Spinal cord (tissue), 10 donors: ENCODE measurements around the gene MAT2A. TPM values are rescaled to one million over a fixed set of nuclear protein-coding genes. Genes with fewer than 3 reads are reported as not detected.

Experiments
- DNase-seq, 6 donors: peaks; one replicate each; pipeline versions ENCODE4 v3.0.0 to v3.0.0-alpha.2; 2013 to 2015; ENCODE audit warnings: low spot score in 6 of 6, low read depth in 4 of 6
- H3K27ac ChIP-seq: one replicate; pipeline ENCODE4 v1.5.1; 2013; ENCODE audit warnings: low read depth, low read length, control low read depth
- H3K27me3 ChIP-seq: one replicate; pipeline ENCODE4 v1.6.1; 2013; ENCODE audit warnings: low read length; ENCODE audit not compliant: control insufficient read depth, insufficient read depth
- H3K36me3 ChIP-seq: one replicate; pipeline ENCODE4 v1.6.1; 2013; ENCODE audit warnings: low read length; ENCODE audit not compliant: control insufficient read depth, insufficient read depth
- H3K4me1 ChIP-seq: one replicate; pipeline ENCODE4 v1.6.1; 2013; ENCODE audit warnings: low read length; ENCODE audit not compliant: control insufficient read depth, insufficient read depth
- H3K4me3 ChIP-seq: one replicate; pipeline ENCODE4 v1.5.1; 2013; ENCODE audit warnings: low read depth, low read length, control low read depth
- H3K9me3 ChIP-seq: one replicate; pipeline ENCODE4 v1.6.1; 2013; ENCODE audit warnings: low read length; ENCODE audit not compliant: control insufficient read depth, insufficient read depth
- WGBS: methylation state at CpG from one replicate; pipeline ENCODE4 v1.1.5; 2013; ENCODE audit warnings: missing lambda C conversion rate; ENCODE audit not compliant: insufficient coverage; 5-methylcytosine and 5-hydroxymethylcytosine counted together
- polyA plus RNA-seq, 2 donors: library from polyadenylated mRNA; unstranded; fragments of 120-200 nt; gene quantifications; one replicate each; pipeline ENCODE4 v1.2.1, GENCODE V29; 2013; ENCODE audit not compliant: insufficient read length in 2 of 2
- total RNA-seq, 2 donors: library from RNA; depleted of rRNA in 1 of 2; stranded (reverse); fragments of 120-200 nt in 1 of 2; fragments of >200 nt in 1 of 2; gene quantifications; one replicate each; pipeline versions ENCODE4 v1.2.3 to v1.2.4, GENCODE V29; 2013 to 2014
- donor health status: healthy.

Gene MAT2A
- total and polyA plus RNA-seq, 4 donors = 112 to 337 (median 223) TPM

GRCh38 chr2:85503851-85504777 lies 34.9 kb upstream of the MAT2A start:
- no peaks in the 10 kb centered on the region for H3K9me3 ChIP-seq
- DNase-seq = no peak
- WGBS = 89% methylated on average over 14 of the region's 18 CpGs
- no peaks in the 10 kb centered on the region for H3K36me3 ChIP-seq
- no peak overlapping the region for H3K4me3 ChIP-seq
- no peak overlapping the region for H3K27ac ChIP-seq
- peaks cover 4% of the 10 kb centered on the region for H3K4me1 ChIP-seq
- H3K27me3 ChIP-seq = no peaks in the 10 kb centered on the region

- Histone ChIP-seq H3K36me3 (no peaks in the 10 kb centered on the region), H3K27me3 (no peaks in the 10 kb centered on the region), H3K27ac (no peak overlapping the region), H3K4me1 (peaks cover 4% of the 10 kb centered on the region), H3K9me3 (no peaks in the 10 kb centered on the region), H3K4me3 (no peak overlapping the region)
- peak in 3 of 6 donors; percentile 5 to 71 (median 18) for DNase-seq
- WGBS = 22% methylated on average over 1 of the region's 3 CpGs
These were observed 34.1 kb upstream of the MAT2A start for GRCh38 chr2:85504778-85505261.

- H3K4me3 ChIP-seq = no peak overlapping the region
- H3K4me1 ChIP-seq = peaks cover 4% of the 10 kb centered on the region
- 89% methylated on average over 8 of the region's 10 CpGs for WGBS
- H3K36me3 ChIP-seq = no peaks in the 10 kb centered on the region
- DNase-seq = no peak
- no peaks in the 10 kb centered on the region for H3K9me3 ChIP-seq
- H3K27ac ChIP-seq = no peak overlapping the region
- H3K27me3 ChIP-seq = no peaks in the 10 kb centered on the region
These were observed 33.3 kb upstream of the MAT2A start for GRCh38 chr2:85505551-85506238.

GRCh38 chr2:85506768-85507181 lies 32.2 kb upstream of the MAT2A start:
- no peak overlapping the region for H3K27ac ChIP-seq
- DNase-seq = no peak
- H3K4me1 ChIP-seq = peaks cover 4% of the 10 kb centered on the region
- H3K27me3 ChIP-seq = no peaks in the 10 kb centered on the region
- H3K4me3 ChIP-seq = no peak overlapping the region
- H3K9me3 ChIP-seq = no peaks in the 10 kb centered on the region
- no peaks in the 10 kb centered on the region for H3K36me3 ChIP-seq
- WGBS = no CpG with 5 or more reads among the region's 7 CpGs

GRCh38 chr2:85511008-85511811 lies 27.8 kb upstream of the MAT2A start:
- no peaks in the 10 kb centered on the region for H3K9me3 ChIP-seq
- H3K27me3 ChIP-seq = no peaks in the 10 kb centered on the region
- H3K27ac ChIP-seq = no peak overlapping the region
- peak in 1 of 6 donors; percentile 15 for DNase-seq
- 89% methylated on average over 4 of the region's 6 CpGs for WGBS
- no peak overlapping the region for H3K4me3 ChIP-seq
- H3K4me1 ChIP-seq = no peaks in the 10 kb centered on the region
- H3K36me3 ChIP-seq = no peaks in the 10 kb centered on the region

GRCh38 chr2:85514323-85514722 lies 24.6 kb upstream of the MAT2A start:
- DNase-seq = no peak
- no CpG with 5 or more reads among the region's 6 CpGs for WGBS
- Histone ChIP-seq H3K27ac (no peak overlapping the region), H3K9me3 (no peaks in the 10 kb centered on the region), H3K4me1 (no peaks in the 10 kb centered on the region), H3K36me3 (no peaks in the 10 kb centered on the region), H3K27me3 (no peaks in the 10 kb centered on the region), H3K4me3 (no peak overlapping the region)

GRCh38 chr2:85516653-85517389 lies 22.1 kb upstream of the MAT2A start:
- no peaks in the 10 kb centered on the region for H3K27me3 ChIP-seq
- DNase-seq = no peak
- no peak overlapping the region for H3K4me3 ChIP-seq
- no peaks in the 10 kb centered on the region for H3K36me3 ChIP-seq
- no peaks in the 10 kb centered on the region for H3K4me1 ChIP-seq
- no peak overlapping the region for H3K27ac ChIP-seq
- no peaks in the 10 kb centered on the region for H3K9me3 ChIP-seq
- 90% methylated on average over 3 of the region's 8 CpGs for WGBS

GRCh38 chr2:85522090-85522647 lies 16.8 kb upstream of the MAT2A start:
- no peaks in the 10 kb centered on the region for H3K9me3 ChIP-seq
- DNase-seq = no peak

More at GRCh38 chr2:85522090-85522647, 16.8 kb upstream of the MAT2A start:
- no peaks in the 10 kb centered on the region for H3K36me3 ChIP-seq
- H3K4me1 ChIP-seq = peaks cover 32% of the 10 kb centered on the region
- no peak overlapping the region for H3K27ac ChIP-seq
- 91% methylated on average over 5 of the region's 6 CpGs for WGBS
- H3K27me3 ChIP-seq = no peaks in the 10 kb centered on the region
- no peak overlapping the region for H3K4me3 ChIP-seq
